GM12872 (cell line): Measurements from ENCODE around the gene PCDHA11.
"Not testable (repeated sequence)": the region's sequence is repeated elsewhere in the genome, so short reads cannot be mapped to it uniquely, and the experiment has no call there.

Experiments used
- TF ChIP-seq, protein P1 (sequence below): IDR thresholded peaks from 3 replicates; pipeline ENCODE4 v1.5.1; 2011; ENCODE audit warnings: low read depth, mild to moderate bottlenecking, low read length, moderate library complexity; ENCODE audit not compliant: insufficient read depth

Gene PCDHA11

GRCh38 chr5:140833993-140834392 is 34.8 kb upstream of the PCDHA11 start, which contains the start of gene PCDHA7:
Gene PCDHA7 (plus strand): TSS chr5:140834269. CDS start chr5:140834384, 115 bp downstream.
- TF ChIP-seq, protein P1, sequence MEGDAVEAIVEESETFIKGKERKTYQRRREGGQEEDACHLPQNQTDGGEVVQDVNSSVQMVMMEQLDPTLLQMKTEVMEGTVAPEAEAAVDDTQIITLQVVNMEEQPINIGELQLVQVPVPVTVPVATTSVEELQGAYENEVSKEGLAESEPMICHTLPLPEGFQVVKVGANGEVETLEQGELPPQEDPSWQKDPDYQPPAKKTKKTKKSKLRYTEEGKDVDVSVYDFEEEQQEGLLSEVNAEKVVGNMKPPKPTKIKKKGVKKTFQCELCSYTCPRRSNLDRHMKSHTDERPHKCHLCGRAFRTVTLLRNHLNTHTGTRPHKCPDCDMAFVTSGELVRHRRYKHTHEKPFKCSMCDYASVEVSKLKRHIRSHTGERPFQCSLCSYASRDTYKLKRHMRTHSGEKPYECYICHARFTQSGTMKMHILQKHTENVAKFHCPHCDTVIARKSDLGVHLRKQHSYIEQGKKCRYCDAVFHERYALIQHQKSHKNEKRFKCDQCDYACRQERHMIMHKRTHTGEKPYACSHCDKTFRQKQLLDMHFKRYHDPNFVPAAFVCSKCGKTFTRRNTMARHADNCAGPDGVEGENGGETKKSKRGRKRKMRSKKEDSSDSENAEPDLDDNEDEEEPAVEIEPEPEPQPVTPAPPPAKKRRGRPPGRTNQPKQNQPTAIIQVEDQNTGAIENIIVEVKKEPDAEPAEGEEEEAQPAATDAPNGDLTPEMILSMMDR: no peak

DNA sequence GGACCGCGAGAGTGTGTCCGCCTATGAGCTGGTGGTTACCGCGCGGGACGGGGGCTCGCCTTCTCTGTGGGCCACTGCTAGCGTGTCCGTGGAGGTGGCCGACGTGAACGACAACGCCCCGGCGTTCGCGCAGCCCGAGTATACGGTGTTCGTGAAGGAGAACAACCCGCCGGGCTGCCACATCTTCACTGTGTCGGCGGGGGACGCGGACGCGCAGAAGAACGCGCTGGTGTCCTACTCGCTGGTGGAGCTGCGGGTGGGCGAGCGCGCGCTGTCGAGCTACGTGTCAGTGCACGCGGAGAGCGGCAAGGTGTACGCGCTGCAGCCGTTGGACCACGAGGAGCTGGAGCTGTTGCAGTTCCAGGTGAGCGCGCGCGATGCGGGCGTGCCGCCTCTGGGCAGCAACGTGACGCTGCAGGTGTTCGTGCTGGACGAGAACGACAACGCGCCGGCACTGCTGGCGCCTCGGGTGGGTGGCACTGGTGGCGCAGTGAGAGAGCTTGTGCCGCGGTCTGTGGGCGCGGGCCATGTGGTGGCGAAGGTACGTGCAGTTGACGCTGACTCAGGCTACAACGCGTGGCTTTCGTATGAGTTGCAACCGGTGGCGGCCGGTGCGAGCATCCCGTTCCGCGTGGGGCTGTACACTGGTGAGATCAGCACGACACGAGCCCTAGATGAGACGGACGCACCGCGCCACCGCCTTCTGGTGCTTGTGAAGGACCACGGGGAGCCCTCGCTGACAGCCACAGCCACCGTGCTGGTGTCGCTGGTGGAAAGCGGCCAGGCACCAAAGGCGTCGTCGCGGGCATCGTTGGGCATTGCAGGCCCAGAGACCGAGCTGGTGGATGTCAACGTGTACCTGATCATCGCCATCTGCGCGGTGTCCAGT is 32.9 kb upstream of the PCDHA11 start:
- TF ChIP-seq, protein P1: no peak

DNA sequence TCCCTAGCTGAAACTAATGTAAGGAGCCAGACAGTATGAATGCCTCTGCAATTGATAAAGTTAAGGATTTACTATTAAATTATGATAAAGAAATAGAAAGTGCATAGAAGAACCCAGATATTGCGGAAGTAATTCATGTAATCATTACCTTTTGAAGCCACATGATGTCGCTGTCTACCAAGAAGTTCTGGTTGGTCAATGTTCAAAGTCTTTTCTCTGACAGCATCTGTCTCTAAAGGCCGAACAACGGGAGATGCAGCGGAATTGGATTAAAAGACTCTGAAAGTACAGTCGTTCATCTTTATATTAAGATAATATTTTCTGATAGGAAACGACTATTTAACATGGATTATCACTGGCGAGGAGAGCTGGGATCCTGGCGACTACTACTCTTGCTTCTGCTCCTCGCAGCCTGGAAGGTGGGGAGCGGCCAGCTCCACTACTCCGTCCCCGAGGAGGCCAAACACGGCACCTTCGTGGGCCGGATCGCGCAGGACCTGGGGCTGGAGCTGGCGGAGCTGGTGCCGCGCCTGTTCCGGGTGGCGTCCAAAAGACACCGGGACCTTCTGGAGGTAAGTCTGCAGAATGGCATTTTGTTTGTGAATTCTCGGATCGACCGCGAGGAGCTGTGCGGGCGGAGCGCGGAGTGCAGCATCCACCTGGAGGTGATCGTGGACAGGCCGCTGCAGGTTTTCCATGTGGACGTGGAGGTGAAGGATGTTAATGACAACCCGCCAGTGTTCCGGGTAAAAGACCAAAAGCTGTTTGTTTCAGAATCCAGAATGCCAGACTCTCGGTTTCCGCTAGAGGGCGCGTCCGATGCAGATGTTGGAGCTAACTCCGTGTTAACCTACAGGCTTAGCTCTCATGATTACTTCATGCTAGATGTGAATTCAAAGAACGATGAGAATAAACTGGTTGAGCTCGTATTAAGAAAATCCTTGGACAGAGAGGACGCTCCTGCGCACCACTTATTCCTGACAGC is 27.5 kb upstream of the PCDHA11 start, which contains the start of gene PCDHA8:
PCDHA8 (plus strand) TSS at position 210 of the 985 bp plus-strand sequence; CDS start at position 345, 135 bp downstream.
- TF ChIP-seq, protein P1: peak; percentile 25; the same call in 1 of the 3 replicates

GRCh38 chr5:140842798-140843733 is 25.7 kb upstream of the PCDHA11 start:
- TF ChIP-seq, protein P1: no peak

- TF ChIP-seq, protein P1: not testable (repeated sequence)
Measured at GRCh38 chr5:140848139-140849102, 20.3 kb upstream of the PCDHA11 start, which contains the start of gene PCDHA9. Gene PCDHA9 (plus strand): TSS chr5:140848382. CDS start chr5:140848496, 114 bp downstream.
